HG02981 (cell line): ENCODE measurements around the gene WFIKKN2.
"Not testable (repeated sequence)": the region's sequence is repeated elsewhere in the genome, so short reads cannot be mapped to it uniquely, and the experiment has no call there.

Experiments
- ATAC-seq: cut with Tn5 transposase; IDR thresholded peaks from one replicate; pipeline ENCODE4 v1.9.1; 2021; ENCODE audit warnings: mild to moderate bottlenecking, moderate library complexity; ENCODE audit not compliant: unreplicated experiment

Gene WFIKKN2, protein sequence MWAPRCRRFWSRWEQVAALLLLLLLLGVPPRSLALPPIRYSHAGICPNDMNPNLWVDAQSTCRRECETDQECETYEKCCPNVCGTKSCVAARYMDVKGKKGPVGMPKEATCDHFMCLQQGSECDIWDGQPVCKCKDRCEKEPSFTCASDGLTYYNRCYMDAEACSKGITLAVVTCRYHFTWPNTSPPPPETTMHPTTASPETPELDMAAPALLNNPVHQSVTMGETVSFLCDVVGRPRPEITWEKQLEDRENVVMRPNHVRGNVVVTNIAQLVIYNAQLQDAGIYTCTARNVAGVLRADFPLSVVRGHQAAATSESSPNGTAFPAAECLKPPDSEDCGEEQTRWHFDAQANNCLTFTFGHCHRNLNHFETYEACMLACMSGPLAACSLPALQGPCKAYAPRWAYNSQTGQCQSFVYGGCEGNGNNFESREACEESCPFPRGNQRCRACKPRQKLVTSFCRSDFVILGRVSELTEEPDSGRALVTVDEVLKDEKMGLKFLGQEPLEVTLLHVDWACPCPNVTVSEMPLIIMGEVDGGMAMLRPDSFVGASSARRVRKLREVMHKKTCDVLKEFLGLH

DNA sequence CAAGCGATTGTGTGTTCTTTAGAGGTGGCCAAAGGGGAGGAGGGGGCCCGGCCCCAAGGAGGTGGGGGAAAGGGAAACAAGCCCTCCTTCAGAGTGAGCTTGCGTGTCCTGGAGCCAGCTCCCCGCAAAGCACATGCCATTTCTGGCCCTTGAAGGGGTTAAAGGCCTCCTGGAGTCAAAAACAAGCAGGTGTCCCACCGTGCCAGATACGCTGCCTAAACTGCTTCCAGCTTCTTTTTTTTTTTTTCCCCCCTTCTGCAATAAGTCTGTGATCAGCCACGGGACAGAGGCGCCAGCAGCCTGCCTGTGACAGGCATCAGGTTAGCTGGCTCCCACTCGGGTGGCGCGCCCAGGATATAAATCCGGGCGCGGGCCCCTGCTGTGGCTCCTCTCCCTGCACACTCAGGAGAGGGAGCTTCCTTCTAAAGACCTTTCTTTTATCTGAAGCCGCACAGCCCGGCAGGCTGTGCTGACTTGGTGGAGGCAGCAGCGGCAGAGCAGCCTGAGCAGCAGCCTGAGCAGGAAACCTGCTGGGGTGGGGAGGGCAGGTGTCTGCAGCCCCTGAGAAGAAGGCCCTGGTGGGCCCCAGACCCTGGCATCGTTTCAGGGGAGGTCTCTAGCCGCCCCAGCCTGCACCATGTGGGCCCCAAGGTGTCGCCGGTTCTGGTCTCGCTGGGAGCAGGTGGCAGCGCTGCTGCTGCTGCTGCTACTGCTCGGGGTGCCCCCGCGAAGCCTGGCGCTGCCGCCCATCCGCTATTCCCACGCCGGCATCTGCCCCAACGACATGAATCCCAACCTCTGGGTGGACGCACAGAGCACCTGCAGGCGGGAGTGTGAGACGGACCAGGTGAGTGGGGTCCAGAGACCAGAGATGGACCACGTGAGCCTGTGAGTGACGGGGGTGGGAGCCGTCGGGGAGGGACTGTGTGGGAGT, at the start of gene WFIKKN2:
Gene WFIKKN2 (plus strand): TSS at position 286 of the 934 bp plus-strand sequence. CDS start 352 bp downstream, at position 638.
- no peak for ATAC-seq

DNA sequence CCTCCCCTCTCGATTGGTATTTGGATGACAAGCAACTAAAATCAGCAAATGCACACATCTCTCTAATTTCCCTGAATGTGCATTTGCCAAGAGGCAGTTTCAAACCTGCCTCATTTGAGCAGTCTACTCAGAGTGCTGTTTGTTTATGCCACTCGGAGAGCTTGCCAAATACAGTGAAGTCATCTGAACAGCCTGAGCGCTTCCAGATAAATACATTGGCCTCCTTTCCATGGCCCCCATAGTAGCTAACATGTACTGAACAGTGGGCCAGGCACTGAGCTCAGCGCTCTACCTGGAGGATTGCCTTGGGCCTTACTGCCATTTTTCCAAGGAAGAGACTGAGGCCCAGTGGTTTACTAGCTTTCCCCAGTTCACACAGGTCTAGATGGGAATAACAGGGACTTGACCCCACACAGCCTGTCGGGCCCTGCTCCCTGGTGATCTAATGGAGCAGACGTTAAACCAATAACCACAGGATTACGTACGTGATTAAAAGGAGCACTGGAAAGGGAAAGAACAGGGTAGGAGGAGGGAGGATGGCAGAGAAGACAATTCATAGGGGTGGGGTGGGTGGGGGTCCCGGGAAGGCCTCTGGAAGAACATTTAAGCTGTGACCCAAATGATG, 49.3 kb upstream of the WFIKKN2 start:
- ATAC-seq = no peak

DNA sequence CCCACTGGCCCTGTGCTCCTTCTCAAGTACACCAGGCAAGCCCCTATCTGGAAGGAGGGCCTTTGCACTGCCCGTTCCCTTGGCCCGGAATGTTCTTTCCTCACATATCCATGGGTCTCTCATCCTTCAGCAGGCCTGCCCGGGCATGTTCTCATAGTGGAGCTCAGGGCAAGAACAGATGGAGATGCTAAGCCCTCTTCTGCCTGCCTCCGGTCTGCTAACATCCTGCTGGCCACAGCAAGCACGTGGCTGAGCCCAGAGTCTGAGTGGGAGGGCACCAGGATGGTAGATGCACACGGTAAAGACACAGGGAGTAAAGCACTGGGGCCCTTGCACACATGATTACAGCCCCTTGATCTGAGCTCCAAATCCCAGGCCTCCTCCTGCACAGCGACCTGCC, 48.3 kb upstream of the WFIKKN2 start:
- ATAC-seq = no peak

DNA sequence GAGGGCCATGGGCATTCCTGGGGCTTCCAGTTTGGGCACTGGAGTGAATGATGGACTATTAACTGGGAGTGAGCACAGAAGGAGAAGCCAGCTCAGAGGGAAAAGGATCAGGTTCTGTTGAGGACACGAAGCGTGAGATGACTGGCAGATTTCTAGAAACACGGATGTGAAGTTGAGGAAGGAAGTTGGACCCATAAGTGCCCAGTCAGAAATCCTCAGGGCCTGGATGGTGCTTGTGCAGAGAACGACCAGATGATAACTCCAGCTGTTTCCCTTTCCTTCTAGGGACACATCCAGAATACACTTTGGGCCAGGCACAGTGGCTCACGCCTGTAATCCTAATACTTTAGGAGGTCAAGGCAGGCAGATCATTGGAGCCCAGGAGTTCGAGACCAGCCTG, 44.8 kb upstream of the WFIKKN2 start:
- ATAC-seq = no peak

DNA sequence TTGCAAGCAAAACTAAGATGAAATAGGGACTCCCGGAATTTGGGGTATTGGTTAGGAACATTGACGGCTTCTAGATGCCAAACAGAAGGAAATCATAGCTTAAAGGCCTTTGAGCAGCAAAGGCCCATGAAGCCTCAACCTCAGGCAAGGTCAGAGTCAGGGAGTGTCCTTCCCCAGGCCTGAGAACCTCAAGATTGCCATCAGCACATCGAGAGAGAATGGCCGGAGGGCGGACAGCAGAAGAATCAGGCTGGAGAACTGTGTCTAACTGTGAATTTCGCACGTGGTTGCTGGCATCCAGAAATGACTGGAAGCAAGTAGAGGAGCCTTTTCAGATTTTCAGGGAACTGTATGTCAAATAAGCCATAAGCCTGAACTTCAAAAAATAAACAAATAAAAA, 43.3 kb upstream of the WFIKKN2 start:
- no peak for ATAC-seq

DNA sequence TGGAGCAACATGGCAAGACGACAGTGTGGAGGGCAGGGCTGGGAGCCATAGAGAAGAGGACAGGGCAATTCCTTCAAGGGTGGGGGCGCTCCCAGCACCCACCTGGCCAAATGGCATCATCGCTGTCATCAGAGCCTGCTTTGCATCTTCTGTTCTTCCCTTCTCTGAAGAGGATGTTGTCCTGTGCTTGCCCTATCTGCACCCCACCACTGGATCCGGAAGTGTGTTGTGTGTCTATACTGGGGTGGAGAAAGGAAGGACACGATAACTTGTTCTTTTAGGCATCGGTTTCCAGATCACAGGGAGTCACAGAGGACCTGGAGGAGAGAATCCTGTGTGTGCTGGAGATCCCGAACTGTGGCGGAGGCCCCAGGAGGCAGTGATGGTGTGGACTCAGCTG, 42.4 kb upstream of the WFIKKN2 start:
- ATAC-seq = no peak

DNA sequence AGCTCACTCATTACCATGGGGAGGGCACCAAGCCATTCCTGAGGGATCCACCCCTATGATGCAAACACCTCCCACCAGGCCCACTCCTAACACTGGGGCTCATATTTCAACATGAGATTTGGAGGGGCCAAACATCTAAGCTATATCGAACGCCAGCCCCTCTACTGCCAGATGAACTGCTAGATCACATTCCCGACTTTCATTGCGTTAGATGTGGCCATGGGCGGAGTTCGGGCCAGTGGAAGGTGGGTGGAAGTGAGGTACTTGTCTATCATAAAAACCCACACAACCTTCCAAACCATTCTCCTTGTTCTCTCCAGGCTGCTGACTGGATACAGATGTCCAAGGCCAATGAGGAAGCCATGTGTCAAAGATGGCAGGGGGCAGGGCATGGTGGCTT, 41.0 kb upstream of the WFIKKN2 start:
- no peak for ATAC-seq

DNA sequence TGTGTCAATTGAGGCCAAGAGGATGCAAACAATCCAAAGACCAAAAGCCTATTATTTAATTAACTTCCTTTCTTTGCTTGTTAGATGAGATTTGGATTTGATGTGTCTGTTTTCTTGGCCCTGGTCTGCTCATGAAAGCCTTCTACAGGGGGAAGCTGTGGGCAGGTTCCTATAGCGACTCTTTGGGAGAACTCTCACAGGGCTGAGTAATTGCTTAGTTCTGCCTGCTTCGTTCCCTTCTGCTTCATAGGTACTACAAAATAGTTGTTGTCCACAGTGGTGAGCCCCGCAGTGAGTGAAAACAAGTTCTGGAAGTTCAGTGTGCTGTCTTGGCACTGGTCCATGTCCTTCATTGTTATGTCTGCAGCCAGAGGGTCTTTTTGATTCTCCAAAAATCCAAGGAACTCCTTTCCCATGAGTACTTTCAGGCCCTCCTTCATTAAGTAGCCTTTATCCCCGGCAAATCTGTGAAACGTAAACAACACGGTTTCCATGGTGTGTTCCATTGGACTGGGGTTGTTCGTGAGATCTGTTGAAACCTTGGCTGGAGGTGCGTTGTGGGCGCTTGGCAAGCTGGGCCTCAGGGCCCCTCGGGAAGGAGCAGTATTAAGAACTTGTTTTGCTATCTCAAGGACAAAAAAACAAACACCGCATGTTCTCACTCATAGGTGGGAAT, 38.1 kb upstream of the WFIKKN2 start:
- no peak for ATAC-seq

DNA sequence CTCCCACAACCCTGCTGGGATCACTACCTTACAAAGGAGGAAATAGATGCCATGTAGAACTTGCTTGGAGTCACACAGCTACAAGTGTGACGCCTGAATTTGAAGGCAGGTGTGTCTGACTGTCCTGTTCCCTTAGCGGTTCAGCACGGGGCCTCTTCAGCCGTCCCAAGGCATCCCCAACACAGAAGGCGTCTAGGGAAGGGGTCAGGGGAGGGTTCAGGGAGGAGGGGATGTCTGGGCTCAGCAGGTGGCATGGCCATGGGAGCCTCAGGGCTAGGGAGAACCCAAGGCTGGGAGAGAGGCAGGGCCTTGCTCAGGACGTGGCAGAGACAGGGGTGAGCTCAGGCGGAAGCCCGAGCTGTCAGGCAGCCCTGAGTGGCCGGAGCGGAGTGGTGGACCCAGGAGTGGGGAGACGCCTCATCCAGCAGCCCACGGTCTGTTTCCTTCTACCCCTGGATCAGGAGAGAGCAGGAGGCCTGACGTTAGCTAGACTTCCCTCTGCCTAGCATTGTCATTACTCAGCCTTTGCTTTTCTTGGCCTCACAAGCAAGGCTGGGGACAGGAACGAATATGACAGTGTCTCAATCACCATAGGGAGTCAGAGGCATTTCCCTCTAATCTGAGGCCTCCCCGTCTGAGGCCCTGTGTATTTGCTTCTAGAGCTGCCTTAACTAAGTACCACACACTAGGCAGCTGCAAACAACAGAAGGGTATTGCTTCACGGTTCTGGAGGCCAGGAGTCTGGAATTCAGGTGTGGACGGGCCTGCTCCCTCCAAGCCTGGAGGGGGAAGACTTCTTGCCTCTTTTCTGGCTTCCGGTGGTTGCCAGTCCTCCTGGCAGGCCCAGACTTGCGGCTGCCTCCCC, 36.7 kb upstream of the WFIKKN2 start:
- ATAC-seq = no peak

DNA sequence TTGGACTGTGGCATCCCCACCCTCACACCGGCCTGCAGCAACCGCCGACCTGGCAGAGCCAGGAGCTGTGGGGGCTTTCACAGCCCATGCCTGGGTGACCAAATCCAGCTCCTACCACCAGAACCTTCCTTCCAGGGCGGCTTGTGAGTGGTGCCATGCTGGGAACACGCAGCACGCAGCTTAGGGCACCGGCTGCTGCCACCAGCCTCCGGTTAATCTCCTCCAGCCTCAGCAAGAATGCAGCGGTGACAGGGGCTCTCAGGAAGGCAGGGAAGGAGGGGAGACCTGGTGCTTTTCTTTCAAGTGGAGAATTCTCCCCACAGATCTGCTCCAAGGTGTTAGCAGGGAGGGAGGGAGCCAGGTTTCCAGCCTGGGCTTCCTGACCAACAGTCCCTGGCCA, 35.8 kb upstream of the WFIKKN2 start:
- no peak for ATAC-seq

DNA sequence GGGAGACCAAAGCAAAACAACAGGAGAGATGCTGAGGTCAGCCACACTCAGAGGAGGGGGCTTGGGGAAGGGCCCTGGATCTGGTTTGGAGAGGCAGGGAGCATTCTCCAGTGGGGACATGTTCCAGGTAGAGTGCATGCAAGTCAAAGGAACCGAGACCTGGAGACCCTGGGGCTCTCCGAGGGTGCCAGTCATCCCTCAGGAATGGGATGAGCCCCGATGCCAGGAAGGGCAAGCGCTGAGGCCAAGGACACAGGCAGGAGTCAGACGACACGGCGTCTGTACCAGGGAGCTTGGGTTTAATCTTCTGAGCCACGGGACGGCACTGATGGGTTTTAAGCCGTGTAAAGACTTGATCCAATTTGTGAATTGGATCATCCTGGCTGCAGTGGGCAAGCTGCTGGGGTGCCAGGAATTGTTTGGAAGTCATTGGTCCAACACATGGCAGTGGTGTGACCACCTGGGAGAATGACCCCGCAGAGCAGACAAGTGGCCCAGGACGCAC, 35.1 kb upstream of the WFIKKN2 start:
- ATAC-seq = no peak

DNA sequence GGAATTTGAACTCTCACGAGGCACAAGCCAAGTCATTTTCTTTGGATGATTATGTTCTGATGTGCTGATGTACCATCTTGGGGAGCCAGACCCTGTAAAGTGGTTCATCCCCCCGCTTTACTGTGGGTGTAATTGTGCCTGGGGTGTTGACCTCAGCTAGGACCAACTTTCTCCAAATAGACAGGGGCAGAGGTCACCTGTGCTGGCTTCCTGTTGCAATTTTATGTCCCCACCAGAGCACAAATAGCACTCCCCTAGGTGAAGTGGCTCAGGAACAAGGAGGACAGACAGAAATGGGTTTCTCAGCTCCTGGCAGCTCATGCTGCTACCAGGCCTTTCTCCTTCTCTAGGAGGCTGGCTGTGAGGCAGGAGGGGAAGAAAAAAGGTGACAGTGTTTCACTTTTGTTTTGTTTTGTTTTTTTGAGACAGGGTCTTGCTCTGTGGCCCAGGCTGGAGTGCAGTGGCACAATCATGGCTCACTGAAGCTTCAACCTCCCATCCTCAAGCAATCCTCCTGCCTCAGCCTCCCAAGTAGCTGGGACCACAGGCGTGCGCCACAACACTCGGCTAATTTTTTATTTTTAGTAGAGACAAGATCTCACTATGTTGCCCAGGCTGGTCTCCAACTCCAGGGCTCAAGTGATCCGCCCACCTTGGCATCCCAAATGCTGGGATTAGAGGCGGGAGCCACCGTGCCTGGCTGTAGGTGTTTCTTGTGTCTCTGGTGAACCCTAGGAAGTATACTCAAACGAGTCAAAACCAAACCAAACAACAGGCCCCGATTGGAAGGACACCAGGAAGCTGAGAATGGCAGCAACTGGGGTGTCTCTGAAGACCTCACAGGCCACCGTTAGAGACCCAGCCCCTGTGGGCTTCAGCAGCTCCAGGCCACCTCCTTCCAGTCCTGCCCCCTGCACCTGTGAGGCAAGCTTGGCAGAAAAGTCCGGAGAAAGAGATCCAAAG, 32.5 kb upstream of the WFIKKN2 start:
- ATAC-seq = no peak

DNA sequence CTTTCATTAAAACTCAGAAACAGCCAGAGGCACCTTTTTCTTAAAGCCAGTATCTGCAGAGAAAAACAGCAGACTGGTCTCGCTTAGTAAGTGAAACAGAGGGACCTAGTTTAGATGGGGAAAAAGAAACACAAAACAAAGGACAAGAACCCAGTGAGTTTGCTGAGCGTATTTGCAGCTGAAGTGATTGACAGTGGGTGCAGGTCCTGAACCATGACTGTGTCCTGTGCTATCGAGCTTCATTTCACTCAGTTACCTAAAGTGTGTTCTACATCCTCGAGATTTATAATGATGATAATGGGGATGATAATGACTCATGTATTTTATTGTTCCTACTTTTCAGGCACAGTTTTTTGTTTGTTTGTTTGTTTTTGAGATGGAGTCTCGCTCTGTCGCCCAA, 31.7 kb upstream of the WFIKKN2 start:
- no peak for ATAC-seq

DNA sequence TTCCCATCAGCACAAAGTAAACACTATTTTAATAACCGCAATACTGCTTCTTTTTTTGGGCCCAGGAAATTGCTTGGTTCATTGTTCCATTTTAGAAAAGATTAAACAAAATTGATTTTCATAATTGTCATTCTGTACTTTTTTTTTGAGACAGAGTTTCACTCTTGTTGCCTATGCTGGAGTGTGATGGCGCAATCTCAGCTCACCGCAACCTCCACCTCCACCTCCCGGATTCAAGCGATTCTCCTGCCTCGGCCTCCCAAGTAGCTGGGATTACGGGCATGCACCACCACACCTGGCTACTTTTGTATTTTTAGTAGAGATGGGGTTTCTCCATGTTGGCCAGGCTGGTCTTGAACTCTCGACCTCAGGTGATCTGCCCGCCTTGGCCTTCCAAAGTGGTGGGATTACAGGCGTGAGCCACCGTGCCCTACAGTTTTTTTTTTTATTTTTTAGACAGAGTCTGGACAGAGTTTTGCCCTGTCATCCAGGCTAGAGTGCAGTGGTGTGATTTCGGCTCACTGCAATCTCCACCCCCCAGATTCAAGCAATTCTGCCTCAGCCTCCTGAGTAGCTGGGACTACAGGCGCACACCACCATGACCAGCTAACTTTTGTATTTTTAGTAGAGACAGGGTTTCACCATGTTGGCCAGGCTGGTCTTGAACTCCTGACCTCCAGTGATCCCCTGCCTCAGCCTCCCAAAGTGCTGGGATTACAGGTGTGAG, 30.5 kb upstream of the WFIKKN2 start:
- not testable (repeated sequence) for ATAC-seq

DNA sequence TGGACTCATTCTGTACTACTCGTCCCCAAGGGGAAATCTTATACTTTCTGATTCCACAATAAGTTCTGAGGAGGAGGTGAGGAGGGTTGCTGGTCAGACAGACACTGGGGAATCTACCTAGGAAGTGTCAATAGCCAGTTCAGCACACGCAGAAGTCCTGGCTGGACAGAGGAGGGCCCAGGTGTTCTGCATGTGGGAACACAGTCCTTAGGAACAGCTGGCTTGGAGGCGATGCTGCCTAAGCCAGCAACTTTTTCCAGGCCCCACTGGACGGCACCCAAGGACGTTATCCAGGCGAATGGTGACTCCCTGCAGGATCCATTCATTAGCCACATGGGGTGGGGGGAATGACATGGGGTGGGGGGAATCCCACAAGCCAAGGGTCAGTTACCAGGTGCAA, 29.9 kb upstream of the WFIKKN2 start:
- ATAC-seq = no peak

DNA sequence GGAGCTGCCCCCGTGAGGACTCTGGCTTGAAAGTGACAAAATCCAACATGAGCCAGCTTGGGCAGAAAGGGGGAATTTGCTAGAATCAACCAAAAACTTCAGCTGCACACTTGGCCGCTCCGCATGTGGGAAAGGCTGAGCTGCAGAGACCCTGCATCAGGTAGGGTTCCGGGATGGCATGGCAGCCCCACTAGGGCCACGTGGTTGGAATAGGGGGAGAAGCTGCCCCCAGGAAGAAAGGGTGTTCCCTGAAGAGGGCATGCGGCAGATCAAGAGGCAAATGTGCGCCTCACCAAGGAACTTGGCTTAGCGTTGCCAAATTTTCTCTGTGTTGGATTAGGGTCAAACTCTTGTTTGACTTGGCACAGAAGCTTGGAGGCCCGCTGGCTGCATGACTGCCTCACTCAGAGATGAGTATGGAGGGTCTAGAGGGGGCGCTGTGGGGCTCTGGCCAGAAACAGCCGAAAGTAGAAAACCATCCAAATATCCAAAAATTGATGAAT, 29.2 kb upstream of the WFIKKN2 start:
- no peak for ATAC-seq

DNA sequence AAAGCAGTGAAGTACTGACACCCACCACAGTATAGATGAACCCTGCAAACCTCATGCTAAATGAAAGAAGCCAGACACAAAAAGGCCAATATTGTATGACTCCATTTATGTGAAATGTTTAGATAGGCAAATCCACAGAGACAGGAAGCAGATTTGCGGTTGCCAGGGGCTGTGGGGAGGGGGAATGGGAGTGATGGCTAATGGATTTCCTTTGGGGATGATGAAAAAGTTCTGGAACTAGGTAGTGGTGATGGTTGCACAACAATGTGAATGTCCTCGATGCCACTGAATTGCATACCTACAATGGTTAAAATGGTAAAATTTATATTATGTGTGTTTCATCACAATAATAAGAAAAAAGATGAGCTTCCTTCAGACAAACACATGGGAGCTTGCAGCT, 28.4 kb upstream of the WFIKKN2 start:
- ATAC-seq = no peak
